ENCODE measurements around the gene FBH1. TPM values are rescaled to one million over a fixed set of nuclear protein-coding genes. Genes with fewer than 3 reads are reported as not detected.
"Not testable (repeated sequence)": the region's sequence is repeated elsewhere in the genome, so short reads cannot be mapped to it uniquely, and the experiment has no call there.

Gene FBH1
- total RNA-seq, 1 donor from 2014 or later: 76.6 TPM

GRCh38 chr10:5862360-5862961, 27.6 kb upstream of the FBH1 start:
- DNase-seq (ENCODE audit: low spot score in 2 of 2, unreplicated experiment in 2 of 2): no peak
- H3K4me3 Mint-ChIP-seq: no peak overlapping the region
- H3K27ac Mint-ChIP-seq: peak overlapping the region; percentile 25
- no peak for TF ChIP-seq CTCF (IDR thresholded peaks at IDR 0.05; ENCODE audit: unreplicated experiment)
- H3K27me3 Mint-ChIP-seq (ENCODE audit: low read depth): no peaks in the 10 kb centered on the region
- peaks cover 29% of the 10 kb centered on the region for H3K36me3 Mint-ChIP-seq
- peaks cover 13% of the 10 kb centered on the region for H3K4me1 Mint-ChIP-seq
- peaks cover 6% of the 10 kb centered on the region for H3K9me3 Mint-ChIP-seq

DNA sequence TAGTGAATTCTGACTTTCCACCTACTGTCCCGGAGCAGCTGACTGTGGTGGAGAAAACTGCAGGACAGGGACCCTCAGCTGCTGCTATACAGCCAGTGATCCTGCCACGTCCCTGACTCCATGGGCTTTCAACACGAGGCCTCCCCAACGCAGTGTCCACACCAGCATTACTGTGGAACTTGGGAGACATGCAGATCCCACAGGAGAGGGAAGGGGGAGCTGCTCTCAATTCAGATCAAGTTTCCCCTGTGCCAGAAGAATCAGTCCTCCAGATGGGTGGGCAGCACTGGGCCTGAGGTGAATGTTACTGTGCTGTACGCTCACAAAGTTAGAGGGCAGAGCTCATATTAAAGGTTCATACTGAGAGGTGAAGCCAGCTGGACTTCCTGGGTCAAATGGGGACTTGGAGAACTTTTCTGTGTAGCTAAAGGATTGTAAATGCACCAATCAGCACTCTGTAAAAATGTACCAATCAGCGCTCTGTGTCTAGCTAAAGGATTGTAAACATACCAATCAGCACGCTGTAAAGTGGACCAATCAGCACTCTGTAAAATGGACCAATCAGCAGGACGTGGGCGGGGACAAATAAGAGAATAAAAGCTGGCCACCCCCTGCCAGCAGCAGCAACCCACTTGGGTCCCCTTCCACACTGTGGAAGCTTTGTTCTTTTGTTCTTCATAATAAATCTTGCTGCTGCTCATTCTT, 26.9 kb upstream of the FBH1 start:
- not testable (repeated sequence) for H3K27ac Mint-ChIP-seq, H3K4me3 Mint-ChIP-seq
- H3K36me3 Mint-ChIP-seq: peaks cover 34% of the 10 kb centered on the region

DNA sequence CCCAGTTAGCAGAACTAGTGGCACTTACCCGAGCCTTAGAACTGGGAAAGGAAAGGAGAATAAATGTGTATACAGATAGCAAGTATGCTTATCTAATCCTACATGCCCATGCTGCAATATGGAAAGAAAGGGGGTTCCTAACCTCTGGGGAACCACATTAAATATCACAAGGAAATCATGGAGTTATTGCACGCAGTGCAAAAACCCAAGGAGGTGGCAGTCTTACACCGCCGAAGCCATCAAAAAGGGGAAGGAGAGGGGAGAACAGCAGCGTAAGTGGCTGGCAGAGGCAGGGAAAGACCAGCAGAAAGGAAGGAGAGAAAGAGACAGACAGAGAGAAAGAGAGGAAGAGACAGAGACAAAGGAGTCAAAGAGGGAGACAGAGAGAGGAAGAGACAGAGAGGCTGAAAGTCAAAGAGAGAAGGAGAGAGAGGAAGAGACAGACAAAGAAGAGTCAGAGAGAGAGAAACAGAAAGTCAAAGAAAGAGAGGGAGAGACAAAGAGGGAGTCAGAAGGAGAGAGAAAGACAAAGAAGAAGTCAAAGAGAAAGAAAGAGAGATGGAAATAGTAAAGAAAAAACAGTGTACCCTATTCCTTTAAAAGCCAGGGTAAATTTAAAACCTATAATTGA, 23.5 kb upstream of the FBH1 start:
- H3K9me3 Mint-ChIP-seq: peaks cover 21% of the 10 kb centered on the region
- peaks cover 20% of the 10 kb centered on the region for H3K4me1 Mint-ChIP-seq
- H3K4me3 Mint-ChIP-seq; H3K27me3 Mint-ChIP-seq (ENCODE audit: low read depth): not testable (repeated sequence)
- peak in 1 of 2 experiments; percentile 7 for DNase-seq (ENCODE audit: low spot score in 2 of 2, unreplicated experiment in 2 of 2)
- peaks cover 51% of the 10 kb centered on the region for H3K36me3 Mint-ChIP-seq
- H3K27ac Mint-ChIP-seq: peak overlapping the region; percentile 52

More for the DNA sequence above, 26.9 kb upstream of the FBH1 start:
- peaks cover 18% of the 10 kb centered on the region for H3K4me1 Mint-ChIP-seq
- DNase-seq (ENCODE audit: low spot score in 2 of 2, unreplicated experiment in 2 of 2); H3K9me3 Mint-ChIP-seq; H3K27me3 Mint-ChIP-seq (ENCODE audit: low read depth): not testable (repeated sequence)

DNA sequence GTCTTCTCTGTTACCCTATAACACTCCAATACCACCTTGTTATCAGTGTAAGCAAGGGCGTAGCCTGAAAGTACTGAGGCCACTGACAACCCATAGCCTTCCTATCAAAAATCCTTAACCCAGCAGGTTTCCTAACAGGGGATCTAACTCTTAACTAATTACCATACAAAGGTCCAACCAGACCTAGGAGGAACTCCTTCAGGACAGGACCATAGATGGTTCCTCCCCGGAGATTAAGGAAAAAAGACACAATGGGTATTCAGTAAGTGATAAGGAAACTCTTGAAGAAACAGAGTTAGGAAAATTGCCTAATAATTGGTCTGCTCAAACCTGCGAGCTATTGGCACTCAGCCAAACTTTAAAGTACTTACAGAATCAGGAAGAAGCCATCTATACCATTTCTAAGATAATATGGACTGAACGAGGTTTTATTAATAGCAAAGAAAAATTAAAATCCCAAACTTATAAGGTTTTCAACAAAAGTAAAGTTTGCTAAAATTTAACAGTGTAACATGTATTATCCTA, 22.9 kb upstream of the FBH1 start:
- peak in 1 of 2 experiments; percentile 13 for DNase-seq (ENCODE audit: low spot score in 2 of 2, unreplicated experiment in 2 of 2)
- Mint-ChIP-seq H3K4me1 (peaks cover 23% of the 10 kb centered on the region), H3K36me3 (peaks cover 53% of the 10 kb centered on the region), H3K27ac (peak overlapping the region; percentile 59), H3K9me3 (peaks cover 20% of the 10 kb centered on the region)
- not testable (repeated sequence) for H3K4me3 Mint-ChIP-seq; H3K27me3 Mint-ChIP-seq (ENCODE audit: low read depth)

GRCh38 chr10:5868383-5868782, 21.7 kb upstream of the FBH1 start:
- peaks cover 43% of the 10 kb centered on the region for H3K36me3 Mint-ChIP-seq
- peaks cover 23% of the 10 kb centered on the region for H3K4me1 Mint-ChIP-seq
- not testable (repeated sequence) for H3K4me3 Mint-ChIP-seq; H3K27ac Mint-ChIP-seq; DNase-seq (ENCODE audit: low spot score in 2 of 2, unreplicated experiment in 2 of 2); H3K27me3 Mint-ChIP-seq (ENCODE audit: low read depth)
- peaks cover 15% of the 10 kb centered on the region for H3K9me3 Mint-ChIP-seq

DNA sequence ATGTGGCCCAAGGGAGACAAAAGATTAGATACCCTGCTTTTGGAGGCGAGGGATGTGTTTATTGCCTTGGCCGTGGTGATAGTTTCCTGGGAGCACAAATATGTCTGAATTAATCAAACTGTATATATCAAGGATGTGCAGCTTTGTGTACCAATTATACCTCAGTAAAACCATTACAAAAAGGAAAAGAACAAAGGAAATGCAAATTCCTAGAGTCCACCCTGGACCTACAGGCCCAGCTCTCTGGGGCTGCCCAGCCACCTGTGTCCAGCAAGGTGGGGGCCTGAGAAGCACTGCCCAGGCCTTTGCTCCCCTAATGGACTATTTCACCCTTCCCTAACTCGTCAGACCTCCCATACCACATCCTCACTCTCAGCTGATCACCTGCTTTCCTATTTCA, 20.9 kb upstream of the FBH1 start:
- Mint-ChIP-seq H3K9me3 (peaks cover 15% of the 10 kb centered on the region), H3K27ac (no peak overlapping the region)

GRCh38 chr10:5871596-5871995, 18.4 kb upstream of the FBH1 start:
- Mint-ChIP-seq H3K27ac (peak overlapping the region; percentile 11), H3K36me3 (peaks cover 36% of the 10 kb centered on the region), H3K9me3 (peaks cover 15% of the 10 kb centered on the region), H3K4me1 (peaks cover 25% of the 10 kb centered on the region), H3K4me3 (no peak overlapping the region), H3K27me3 (ENCODE audit: low read depth) (no peaks in the 10 kb centered on the region)
- no peak for TF ChIP-seq CTCF (IDR thresholded peaks at IDR 0.05; ENCODE audit: unreplicated experiment)
- DNase-seq (ENCODE audit: low spot score in 2 of 2, unreplicated experiment in 2 of 2): no peak

More for the DNA sequence above, 20.9 kb upstream of the FBH1 start:
- no peak for TF ChIP-seq CTCF (IDR thresholded peaks at IDR 0.05; ENCODE audit: unreplicated experiment)
- no peak overlapping the region for H3K4me3 Mint-ChIP-seq
- peaks cover 37% of the 10 kb centered on the region for H3K36me3 Mint-ChIP-seq
- H3K27me3 Mint-ChIP-seq (ENCODE audit: low read depth): no peaks in the 10 kb centered on the region
- H3K4me1 Mint-ChIP-seq: peaks cover 23% of the 10 kb centered on the region
- DNase-seq (ENCODE audit: low spot score in 2 of 2, unreplicated experiment in 2 of 2): no peak

Data from mesothelial cell of epicardium (in vitro differentiated cells).